B cell (primary cell): ENCODE results near the gene SNX11.

Experiments used
- CTCF ChIP-seq: fragments of 200-600 bp; IDR thresholded peaks from one replicate; pipeline ENCODE4 v1.8.0; 2022; ENCODE audit warnings: antibody characterized with exemption, mild to moderate bottlenecking
- EZH2 ChIP-seq: IDR thresholded peaks from 2 replicates; pipeline ENCODE4 v1.6.1; 2012; ENCODE audit warnings: borderline replicate concordance, low read depth, mild to moderate bottlenecking, moderate library complexity, low read length; ENCODE audit not compliant: insufficient read depth, poor library complexity, severe bottlenecking

- TF ChIP-seq CTCF (no peak), EZH2 (no peak)
These were observed 36.7 kb downstream of the SNX11 start for GRCh38 chr17:48144231-48144630.
